Fibroblast of skin of back (primary cell): ENCODE results near the gene GZMA. TPM values are rescaled to one million over a fixed set of nuclear protein-coding genes. Genes with fewer than 3 reads are reported as not detected.
"Not testable (repeated sequence)": the region's sequence is repeated elsewhere in the genome, so short reads cannot be mapped to it uniquely, and the experiment has no call there.

Source experiments
- DNase-seq: peaks from one replicate; pipeline ENCODE4 v3.0.0-alpha.2; 2013
- polyA plus RNA-seq, 2 experiments: library from polyadenylated mRNA; unstranded; fragments of 120-200 nt; gene quantifications; one replicate each; pipeline ENCODE4 v1.2.1, GENCODE V29; 2013; ENCODE audit not compliant: insufficient read length in 2 of 2

Gene GZMA
- not detected for polyA plus RNA-seq (2013, experiment 1 of 2; ENCODE audit: insufficient read length)
- polyA plus RNA-seq (2013, experiment 2 of 2; ENCODE audit: insufficient read length) = not detected

DNA sequence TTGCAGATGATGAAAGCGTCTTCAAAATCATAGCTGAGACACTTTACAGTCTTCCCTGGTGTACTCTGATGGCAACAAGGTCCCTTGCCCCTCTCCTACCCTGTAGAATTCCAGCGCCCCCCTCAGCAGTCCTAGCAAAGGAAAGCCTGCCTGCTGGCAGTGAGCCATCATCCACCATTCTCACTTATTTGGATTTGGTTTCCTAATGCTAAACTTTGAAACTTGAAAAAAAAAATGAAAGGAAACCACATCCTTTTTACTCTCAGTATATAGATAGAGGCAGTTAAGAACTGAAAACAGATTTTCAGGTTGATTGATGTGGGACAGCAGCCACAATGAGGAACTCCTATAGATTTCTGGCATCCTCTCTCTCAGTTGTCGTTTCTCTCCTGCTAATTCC is at the start of gene GZMA:
GZMA (plus strand) TSS at position 299 of the 400 bp plus-strand sequence; CDS start at position 336, 37 bp downstream.
- peak; percentile 2 for DNase-seq

DNA sequence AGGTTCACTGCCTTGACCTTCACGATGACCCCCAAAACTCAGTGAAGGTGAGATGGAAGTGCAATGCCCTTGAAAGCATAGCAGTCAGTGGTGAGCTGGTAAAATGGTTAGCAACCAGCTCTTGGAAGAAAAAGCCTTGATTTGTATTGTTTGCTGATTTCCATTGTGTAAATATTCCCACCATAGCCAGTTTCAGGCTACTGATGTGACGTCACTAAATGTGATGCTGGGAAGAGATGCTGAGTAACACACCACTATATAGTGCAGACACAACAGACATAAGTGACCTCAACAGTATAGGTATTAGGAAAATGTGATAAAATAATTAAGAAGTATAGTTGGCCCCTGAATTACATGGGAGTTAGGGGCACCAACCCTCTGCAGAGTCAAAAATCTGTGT is 47.3 kb upstream of the GZMA start:
- no peak for DNase-seq

DNA sequence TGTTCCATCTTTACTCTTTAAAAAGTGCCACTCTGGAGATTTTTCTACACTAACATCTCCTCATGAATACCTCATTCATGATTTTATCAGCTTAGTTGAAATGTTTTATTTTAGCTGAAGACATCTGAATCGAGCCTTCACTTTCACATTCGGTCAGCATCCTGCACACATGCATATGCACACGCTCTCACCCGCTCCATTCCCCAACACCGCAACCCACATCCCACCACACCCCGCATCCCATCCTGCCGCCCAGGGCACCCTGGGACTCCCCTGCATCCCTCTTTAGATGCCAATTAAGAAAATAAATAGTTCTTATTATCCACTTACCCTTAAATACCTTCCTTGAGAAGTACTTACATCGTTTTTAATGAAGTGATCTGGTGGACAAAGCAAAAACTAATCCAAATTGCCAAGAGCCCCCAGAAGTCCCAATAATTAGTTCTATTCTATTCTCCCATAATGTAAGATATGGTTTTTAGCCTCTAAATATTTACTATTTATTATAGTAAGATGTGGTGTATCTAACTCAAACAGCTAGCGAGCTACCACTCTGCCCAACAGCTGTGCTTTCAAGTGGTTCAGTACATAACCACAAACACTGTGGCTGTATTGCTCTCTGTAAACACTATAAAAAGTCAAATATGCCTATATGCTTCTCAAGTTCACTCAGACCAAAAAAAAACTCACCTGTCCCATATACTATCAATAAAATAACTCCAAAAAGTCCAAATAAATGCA is 40.2 kb upstream of the GZMA start:
- DNase-seq = no peak

DNA sequence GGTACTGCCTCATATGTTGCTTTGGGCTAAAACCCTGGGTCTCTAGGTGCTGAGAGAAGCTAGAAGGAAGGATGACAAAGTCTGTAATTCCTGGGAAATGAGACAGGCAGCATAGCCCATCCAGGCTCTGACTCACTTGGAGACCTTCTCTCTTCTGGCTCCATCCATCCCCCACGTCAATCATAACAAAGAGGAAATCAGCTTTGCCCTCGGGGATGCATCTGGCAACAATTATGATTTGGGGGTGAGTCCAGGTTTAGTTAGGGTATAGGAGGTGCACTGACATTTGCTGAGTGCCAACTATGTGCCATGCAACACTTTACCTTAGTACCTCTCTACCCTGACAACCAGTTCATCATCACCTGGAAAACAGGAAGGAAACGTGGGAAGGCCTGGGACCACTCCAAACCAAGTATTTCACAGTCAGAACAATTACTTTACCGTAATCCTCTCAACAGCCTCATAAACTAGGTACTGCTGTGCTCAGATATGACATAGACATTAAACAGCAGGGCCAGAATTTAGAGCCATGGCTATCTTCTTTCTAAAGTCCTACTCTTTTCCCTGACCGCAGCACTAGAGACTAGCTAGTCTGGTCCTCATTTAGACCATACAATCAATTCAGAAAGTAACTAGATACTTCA is 39.1 kb upstream of the GZMA start:
- peak; percentile 83 for DNase-seq

DNA sequence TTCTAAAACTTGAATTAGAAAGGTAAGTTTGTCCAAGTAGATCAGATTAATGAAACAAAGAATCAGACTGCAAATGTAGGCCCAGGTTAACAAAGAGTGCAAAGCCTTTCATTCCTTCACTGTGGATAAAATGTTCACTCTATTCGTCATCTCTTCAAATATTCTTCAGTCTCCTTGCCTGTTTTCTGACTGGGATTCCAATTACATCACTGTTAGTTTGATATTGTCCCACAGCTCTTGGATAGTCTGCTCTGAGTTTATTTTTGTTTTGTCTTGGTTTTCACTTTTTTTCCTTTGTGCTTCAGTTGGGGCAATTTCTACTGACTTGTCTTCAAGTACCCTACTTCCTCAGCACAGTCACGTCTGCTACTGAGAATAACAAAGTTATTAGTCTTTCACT is 38.5 kb upstream of the GZMA start:
- DNase-seq = peak; percentile 79

DNA sequence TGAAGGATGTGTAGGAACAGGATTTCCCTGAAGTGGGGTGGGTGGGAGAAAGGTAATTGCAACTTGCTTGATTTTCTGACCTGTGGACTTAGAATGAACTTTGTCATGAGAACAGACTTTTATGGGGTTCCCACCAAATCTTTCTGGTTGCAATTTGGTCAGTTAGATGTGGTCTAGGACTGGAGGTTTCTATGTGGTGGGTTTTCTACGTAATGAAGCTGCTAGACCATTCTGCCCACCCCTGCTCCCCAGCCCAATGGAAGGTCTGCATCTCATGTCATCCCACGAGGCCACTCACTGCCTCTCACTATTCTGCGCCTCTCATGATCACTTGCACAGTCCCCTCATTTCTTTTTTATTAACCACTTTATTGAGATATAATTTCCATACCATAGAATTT is 37.9 kb upstream of the GZMA start:
- DNase-seq = no peak

DNA sequence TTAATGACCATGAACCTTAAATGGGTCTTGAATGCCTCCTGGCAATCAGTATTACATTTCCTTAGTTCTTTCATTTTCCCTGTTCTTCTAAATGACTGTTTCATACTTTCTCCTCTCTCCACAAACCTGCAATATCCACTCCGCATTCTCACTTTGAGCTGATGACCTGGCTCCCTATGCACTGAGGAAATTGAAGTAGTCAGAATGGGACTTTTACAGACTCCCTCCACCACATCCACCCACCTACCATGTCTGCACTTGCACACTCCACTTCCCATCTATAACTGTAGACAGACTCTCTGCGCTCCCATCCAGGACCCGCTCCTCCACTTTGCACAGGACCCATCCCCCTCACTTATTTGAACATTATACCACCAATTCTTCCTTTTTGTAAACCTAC is 36.2 kb upstream of the GZMA start:
- no peak for DNase-seq

DNA sequence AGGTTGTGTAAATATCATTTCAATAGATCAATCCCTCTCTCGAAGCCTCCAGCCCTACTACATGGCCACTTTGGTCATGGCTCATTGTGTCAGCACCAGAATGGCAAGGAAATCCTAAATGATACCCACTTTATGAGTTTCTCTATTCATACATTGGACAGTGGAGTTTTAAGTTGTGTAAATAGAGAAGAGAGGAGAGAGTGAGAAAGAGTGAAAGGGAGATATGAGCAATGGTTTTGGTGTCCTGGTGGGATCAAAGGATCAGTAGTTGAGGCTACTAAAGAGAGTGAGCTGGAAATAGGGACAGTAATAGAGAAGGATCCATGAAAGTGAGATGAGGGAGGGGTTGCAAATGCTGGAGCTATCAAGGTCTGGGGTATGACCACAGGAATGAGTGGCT is 31.5 kb upstream of the GZMA start:
- no peak for DNase-seq

DNA sequence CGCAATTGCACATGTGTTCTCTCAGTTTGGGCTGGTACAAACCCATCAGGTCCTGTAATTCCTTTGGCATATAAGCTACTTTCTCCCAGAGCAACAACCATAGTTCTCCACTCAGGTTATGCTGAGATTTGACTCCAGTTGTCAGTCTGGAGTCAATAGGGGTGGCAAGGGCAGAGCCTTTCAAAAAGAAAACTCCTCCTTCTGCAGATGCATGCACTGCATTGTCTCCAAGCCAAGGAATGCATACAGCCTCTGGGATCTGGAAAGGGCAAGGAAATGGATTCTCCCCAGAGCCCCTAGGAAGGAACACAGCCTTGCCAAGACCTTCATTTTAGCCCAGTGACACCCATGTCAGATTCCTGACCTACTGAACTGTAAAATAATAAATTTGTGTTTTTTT is 31.0 kb upstream of the GZMA start:
- DNase-seq = no peak

DNA sequence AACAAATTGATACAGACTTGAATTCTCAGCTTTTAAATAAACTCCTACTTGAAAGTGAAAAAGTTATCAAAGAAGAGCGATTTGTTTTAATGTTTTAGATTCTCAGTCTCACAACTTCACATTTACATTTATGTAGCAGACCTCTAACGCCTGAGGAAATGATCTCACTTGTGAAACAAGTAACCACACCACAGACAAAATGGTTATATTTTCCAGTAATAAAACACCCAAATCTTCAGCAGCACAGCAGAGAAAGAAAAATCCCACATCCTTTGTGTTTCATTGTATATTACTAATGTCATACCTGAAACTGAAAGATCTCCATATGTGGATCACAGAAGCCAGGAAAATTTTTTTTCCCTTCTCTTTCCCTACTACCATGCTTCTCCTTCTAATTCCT is 29.8 kb upstream of the GZMA start:
- no peak for DNase-seq

DNA sequence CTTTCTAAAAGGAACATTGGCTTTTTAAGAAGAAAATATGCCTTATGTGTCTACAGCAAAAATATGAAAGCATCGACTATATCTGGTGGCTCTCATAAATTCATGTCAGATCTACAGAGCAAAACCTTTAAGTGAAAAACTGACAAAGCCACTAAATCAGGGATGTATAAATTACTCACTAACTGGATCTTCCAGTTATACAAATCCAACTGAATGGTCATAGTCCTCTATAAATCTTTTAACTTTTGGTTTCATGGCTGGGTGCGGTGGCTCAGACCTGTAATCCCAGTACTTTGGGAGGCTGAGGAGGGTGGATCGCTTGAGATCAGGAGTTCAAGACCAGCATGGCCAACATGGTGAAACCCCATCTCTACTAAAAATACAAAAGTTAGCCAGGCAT is 29.2 kb upstream of the GZMA start:
- no peak for DNase-seq

DNA sequence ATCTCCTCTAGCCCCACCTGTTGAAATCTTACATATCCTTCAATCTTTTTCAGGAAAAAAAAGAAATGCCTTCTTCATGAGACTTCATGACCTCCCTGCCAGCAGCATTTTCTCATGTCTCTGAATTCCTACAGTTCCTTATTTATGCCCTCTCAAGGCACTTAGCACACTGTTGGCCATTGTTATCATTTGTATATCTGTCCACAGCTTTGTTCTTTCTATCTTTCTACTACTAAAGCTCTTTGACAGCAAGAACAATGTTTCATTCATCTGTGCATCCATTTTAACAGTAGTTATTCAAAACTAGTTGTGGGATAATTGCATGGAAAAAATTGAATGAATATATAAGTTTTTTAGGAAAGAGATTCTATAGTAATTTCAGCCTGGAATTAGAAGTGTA is 20.9 kb upstream of the GZMA start:
- DNase-seq = no peak

DNA sequence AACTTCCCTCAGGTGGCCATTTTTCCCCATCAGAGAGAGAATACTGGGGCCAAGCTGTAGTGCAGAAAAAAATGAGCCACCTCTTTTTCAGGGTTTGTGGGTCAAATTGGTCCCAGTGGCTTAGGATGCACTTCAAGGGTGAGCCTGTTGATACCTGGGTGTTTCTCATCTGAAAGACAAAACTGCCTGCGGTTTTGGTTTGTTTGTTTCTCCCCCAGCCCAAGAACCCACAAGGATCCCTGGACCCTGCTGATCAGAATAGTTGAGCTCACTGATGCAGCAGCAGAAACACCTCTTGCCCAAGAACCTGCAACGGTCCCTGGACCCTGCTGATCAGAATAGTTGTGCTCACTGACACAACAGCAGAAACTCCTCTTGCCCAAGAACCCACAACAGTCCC is 13.1 kb upstream of the GZMA start:
- DNase-seq = not testable (repeated sequence)

DNA sequence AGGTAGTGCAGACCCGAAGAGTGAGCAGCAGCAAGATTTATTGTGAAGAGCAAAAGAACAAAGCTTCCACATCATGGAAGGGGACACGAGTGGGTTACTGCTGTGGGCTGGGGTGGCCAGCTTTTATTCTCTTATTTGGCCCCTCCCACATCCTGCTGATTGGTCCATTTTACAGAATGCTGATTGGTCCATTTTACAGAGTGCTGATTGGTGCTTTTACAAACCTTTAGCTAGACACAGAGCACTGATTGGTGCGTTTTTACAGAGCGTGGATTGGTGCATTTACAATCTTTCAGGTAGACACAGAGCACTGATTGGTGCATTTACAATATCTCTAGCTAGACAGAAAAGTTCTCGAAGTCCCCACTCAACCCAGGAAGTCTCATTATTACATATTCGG is 11.4 kb upstream of the GZMA start:
- not testable (repeated sequence) for DNase-seq

DNA sequence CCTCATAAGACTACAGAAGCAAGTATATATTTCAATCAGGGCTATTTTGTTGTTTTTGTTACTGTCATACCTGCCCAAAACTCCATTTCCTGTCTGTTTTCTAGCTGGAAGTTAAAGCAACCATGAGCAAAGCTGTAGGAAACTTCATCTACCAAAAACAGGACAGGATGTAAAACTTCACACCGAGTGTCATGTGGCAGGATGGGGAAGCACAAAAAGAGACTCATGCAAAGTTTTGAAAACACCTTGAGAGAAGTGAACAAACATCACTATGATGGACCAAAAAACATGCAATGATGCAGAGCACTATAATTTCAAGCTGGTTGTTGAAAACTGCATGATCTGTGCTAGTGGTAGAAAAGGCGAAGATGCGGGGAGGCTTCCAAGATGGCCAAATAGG is 6.3 kb upstream of the GZMA start:
- DNase-seq = no peak

DNA sequence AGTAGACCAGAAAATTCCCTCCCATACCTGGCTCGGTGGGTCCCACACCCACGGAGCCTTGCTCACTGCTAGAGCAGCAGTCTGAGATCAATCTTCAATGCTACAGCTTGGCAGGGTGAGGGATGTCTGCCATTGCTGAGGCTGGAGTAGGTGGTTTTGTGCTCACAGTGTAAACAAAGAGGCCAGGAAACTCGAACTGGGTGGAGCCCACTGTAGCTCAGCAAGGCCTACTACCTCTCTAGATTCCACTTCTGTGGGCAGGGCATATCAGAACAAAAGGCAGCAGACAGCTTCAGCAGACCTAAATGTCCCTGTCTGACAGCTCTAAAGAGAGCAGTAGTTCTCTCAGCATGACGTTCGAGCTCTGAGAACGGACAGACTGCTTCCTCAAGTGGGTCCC is 5.6 kb upstream of the GZMA start:
- no peak for DNase-seq

DNA sequence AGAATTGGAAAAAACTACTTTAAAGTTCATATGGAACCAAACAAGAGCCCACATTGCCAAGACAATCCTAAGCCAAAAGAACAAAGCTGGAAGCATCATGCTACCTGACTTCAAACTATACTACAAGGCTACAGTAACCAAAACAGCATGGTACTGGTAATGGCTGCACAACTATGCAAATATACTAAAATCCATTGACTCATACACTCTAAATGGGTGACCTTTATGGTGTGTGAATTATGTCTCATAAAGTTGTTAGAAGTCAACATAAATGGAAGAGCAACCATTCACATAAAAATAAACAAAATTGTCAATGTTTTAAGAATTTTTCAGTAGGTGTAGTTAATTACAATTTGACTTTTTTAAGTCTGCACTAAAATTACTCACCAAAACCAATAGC is 1.3 kb upstream of the GZMA start:
- not testable (repeated sequence) for DNase-seq

DNA sequence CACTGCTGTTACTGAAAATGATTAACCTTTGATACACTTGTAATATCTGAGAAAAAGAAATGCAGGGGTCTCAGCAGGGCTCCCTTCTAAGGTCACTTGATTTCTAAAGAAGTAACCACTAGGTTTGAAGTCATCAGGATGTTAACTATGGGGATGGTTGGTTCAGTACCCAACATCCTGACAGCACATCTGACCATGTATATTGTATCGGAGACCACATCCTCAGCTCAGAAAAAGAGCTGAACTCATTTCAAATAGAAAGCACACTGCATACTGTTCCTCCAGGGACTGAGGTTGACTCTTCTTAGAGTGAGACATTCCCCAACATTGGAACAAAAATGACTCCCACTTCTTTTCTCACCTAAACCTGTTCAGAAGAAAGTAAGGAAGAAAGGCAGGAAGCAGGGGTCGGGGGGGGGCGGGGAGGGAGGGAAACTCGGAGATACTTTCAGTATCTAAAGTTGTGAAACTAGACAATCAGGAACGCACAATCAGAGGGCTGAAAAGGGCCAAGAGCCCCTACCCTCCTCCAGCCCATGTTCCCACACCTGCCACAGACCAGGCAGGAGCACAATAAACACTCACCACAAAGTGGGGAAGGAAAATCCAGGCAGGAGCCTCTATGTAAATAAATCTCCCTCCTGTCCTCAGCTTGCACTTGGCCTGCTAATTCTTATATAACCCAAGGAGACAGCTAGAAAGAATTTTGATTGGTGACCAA is 730 bp upstream of the GZMA start:
- DNase-seq = no peak

DNA sequence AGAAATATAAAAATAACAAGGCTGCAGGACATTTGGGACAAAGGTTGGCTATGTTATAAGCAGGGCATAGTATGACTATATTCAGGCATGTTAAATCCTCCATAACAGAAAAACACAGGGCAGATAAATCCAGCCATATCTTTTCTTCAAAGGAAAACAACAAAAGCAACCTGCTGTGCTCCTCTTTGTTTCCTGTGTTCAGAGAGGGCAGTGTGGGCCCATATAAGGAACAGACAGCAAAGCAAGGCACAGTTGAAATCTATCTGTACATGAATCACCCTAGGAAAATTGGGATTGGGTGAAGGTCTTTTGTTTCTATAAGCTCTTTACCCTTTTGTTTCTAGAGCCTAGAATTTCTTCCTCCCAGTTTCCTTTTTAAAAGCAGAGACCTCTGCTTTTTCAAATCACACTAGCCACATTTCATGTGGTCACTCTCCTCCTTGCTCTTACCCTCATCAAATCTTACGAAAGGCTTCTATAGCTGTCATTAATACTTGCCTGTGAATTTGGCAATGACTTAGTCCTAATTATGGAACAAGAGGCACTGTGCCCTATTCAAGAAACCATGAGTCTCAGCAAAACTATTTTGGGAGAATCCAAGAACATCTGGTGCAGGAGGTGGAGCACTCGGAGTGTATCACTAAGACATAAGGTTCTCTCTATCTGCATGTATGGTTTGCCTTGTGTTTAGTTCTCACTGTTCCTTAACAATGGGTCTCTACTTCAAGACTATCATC is 1.8 kb downstream of the GZMA start:
- DNase-seq = peak; percentile 5

DNA sequence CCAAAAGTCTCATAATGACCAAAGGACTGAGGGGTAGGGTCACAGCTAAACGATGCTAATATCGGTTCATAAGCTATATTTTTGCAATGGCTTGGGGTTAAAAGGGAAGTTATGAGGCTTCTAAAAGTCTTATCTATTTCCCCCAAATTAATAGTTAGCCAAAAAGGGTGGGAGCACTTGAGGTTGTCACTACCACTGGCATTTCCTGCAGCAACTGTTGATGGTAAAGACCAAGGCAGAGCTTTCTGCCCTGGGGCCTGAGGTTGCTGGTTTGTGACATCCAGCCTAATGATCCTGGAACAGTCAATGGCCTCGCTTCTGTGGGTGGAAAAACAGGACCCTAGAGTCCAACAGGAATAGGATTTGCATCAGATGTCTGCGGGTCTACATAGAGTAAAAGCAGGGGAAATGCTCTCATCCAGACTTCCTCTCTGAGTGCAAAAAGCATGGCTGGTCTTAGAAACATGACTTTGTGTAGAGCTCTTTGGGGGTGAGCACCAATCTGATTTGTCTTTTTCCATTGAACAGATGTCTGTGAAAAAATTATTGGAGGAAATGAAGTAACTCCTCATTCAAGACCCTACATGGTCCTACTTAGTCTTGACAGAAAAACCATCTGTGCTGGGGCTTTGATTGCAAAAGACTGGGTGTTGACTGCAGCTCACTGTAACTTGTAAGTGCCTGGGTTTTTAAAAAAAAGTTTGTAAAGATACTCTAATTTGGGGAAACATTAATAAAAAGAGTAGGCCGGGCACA is 2.7 kb downstream of the GZMA start:
- no peak for DNase-seq

DNA sequence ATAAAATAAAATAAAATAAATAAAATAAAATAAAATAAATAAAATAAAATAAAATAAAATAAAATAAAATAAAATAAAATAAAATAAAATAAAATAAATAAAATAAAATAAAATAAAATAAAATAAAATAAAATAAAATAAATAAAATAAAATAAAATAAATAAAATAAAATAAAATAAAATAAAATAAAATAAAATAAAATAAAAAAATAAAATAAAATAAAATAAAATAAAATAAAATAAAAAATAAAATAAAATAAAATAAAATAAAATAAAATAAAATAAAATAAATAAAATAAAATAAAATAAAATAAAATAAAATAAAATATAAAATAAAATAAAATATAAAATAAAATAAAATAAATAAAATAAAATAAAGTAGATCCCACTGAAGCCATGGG is 3.5 kb downstream of the GZMA start:
- DNase-seq = not testable (repeated sequence)

DNA sequence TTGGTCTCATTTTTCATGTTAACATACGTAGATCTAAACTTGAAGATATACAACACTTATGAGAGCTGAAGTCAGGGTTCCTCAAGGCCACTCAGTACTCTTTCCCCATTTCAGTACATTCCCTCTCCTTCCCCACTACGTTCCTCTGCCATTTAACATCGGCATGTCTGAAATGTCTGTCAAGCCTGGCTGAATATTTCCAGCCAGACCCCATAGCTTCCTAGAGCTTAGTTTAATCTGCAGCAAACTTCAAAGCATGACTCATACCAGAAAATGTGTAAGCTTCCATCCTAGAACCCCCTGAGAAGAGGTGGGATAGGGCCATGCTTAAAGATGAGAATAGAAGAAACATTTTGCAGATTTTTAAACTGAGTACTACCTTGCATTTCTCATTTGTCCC is 6.2 kb downstream of the GZMA start:
- peak; percentile 52 for DNase-seq
